Parathyroid adenoma (tissue), 2 donors: Measurements from ENCODE around the gene JAK2.

Source experiments
- H2AFZ ChIP-seq: fragments of 300-600 bp; sonication (generic); one replicate; pipeline ENCODE4 v1.7.0; 2017; ENCODE audit warnings: antibody characterized with exemption, mild to moderate bottlenecking
- H3K27ac ChIP-seq: fragments of 300-600 bp; sonication (generic); one replicate; pipeline ENCODE4 v1.7.0; 2017
- H3K27me3 ChIP-seq: fragments of 300-600 bp; sonication (generic); one replicate; pipeline ENCODE4 v1.7.0; 2017; ENCODE audit warnings: low read length; ENCODE audit not compliant: control insufficient read depth, insufficient read depth
- H3K36me3 ChIP-seq: fragments of 300-600 bp; sonication (generic); one replicate; pipeline ENCODE4 v1.7.0; 2017; ENCODE audit warnings: low read length; ENCODE audit not compliant: control insufficient read depth, insufficient read depth
- H3K4me1 ChIP-seq: fragments of 300-600 bp; sonication (generic); one replicate; pipeline ENCODE4 v1.7.0; 2017; ENCODE audit warnings: control low read depth
- H3K4me2 ChIP-seq: fragments of 300-600 bp; sonication (generic); one replicate; pipeline ENCODE4 v1.7.0; 2017; ENCODE audit warnings: low read length
- H3K4me3 ChIP-seq: fragments of 300-600 bp; sonication (generic); one replicate; pipeline ENCODE4 v1.7.0; 2017; ENCODE audit warnings: low read depth, low read length
- H3K79me2 ChIP-seq: fragments of 300-600 bp; sonication (generic); one replicate; pipeline ENCODE4 v1.7.0; 2017; ENCODE audit warnings: control low read depth
- H3K9ac ChIP-seq: fragments of 300-600 bp; sonication (generic); one replicate; pipeline ENCODE4 v1.7.0; 2017; ENCODE audit warnings: mild to moderate bottlenecking
- H3K9me3 ChIP-seq: fragments of 300-600 bp; sonication (generic); one replicate; pipeline ENCODE4 v1.7.0; 2017; ENCODE audit warnings: low read length; ENCODE audit not compliant: control insufficient read depth
- TF ChIP-seq, protein P1 (sequence below): fragments of 300-600 bp; sonication (generic); IDR thresholded peaks from one replicate; pipeline ENCODE4 v1.7.0; 2017; ENCODE audit warnings: antibody characterized with exemption, mild to moderate bottlenecking
- donor health status: primary hyperparathyroidism.

The JAK2 gene

DNA sequence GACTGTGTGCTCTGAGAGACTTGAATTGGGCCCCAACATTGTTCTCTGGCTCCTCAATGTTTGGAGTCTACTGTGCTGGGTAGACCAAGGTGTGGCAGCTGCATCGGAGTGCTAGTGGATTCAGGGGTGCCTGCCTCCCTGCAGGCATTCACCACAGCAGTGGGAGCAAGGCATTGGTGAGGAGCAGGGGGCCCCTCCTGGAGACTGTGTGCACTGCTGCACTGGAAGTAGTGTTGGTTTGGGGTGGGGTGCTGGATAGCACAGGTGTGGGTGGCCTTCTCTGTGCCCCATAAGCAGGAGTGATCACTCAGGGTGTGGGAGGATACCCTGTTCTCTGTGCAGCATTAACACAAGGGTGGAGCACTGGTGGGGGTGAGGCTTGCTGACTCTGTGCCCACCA, 161.2 kb downstream of the JAK2 start:
- H2AFZ ChIP-seq = no peak overlapping the region
- no peaks in the 10 kb centered on the region for H3K79me2 ChIP-seq
- no peak overlapping the region for H3K9ac ChIP-seq
- no peaks in the 10 kb centered on the region for H3K27me3 ChIP-seq
- no peaks in the 10 kb centered on the region for H3K4me1 ChIP-seq
- no peak overlapping the region for H3K27ac ChIP-seq
- H3K4me3 ChIP-seq = no peak overlapping the region
- no peak overlapping the region for H3K4me2 ChIP-seq
- TF ChIP-seq, protein P1, sequence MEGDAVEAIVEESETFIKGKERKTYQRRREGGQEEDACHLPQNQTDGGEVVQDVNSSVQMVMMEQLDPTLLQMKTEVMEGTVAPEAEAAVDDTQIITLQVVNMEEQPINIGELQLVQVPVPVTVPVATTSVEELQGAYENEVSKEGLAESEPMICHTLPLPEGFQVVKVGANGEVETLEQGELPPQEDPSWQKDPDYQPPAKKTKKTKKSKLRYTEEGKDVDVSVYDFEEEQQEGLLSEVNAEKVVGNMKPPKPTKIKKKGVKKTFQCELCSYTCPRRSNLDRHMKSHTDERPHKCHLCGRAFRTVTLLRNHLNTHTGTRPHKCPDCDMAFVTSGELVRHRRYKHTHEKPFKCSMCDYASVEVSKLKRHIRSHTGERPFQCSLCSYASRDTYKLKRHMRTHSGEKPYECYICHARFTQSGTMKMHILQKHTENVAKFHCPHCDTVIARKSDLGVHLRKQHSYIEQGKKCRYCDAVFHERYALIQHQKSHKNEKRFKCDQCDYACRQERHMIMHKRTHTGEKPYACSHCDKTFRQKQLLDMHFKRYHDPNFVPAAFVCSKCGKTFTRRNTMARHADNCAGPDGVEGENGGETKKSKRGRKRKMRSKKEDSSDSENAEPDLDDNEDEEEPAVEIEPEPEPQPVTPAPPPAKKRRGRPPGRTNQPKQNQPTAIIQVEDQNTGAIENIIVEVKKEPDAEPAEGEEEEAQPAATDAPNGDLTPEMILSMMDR = no peak
- H3K36me3 ChIP-seq = no peaks in the 10 kb centered on the region
- H3K9me3 ChIP-seq = no peaks in the 10 kb centered on the region
